ENCODE data around the gene ZCCHC9.

The ZCCHC9 gene

GRCh38 chr5:81310402-81311063 lies 9.1 kb downstream of the ZCCHC9 start:
- Mint-ChIP-seq H3K4me3 (no peak overlapping the region), H3K4me1 (no peaks in the 10 kb centered on the region), H3K9me3 (no peaks in the 10 kb centered on the region), H3K27ac (no peak overlapping the region), H3K36me3 (ENCODE audit: low read depth) (peaks cover 41% of the 10 kb centered on the region), H3K27me3 (ENCODE audit: low read depth) (no peaks in the 10 kb centered on the region)
- TF ChIP-seq CTCF (IDR thresholded peaks at IDR 0.05; ENCODE audit: unreplicated experiment in 3 of 3) = no peak

GRCh38 chr5:81313278-81313677 lies 11.9 kb downstream of the ZCCHC9 start:
- Mint-ChIP-seq H3K4me3 (no peak overlapping the region), H3K27ac (no peak overlapping the region), H3K36me3 (ENCODE audit: low read depth) (peaks cover 41% of the 10 kb centered on the region), H3K27me3 (ENCODE audit: low read depth) (peaks cover 4% of the 10 kb centered on the region), H3K9me3 (peaks cover 3% of the 10 kb centered on the region), H3K4me1 (no peaks in the 10 kb centered on the region)
- TF ChIP-seq CTCF (IDR thresholded peaks at IDR 0.05; ENCODE audit: unreplicated experiment in 3 of 3) = no peak

GRCh38 chr5:81313686-81314085 lies 12.3 kb downstream of the ZCCHC9 start:
- Mint-ChIP-seq H3K27ac (no peak overlapping the region), H3K4me3 (no peak overlapping the region), H3K9me3 (peaks cover 3% of the 10 kb centered on the region), H3K36me3 (ENCODE audit: low read depth) (peaks cover 41% of the 10 kb centered on the region), H3K4me1 (no peaks in the 10 kb centered on the region), H3K27me3 (ENCODE audit: low read depth) (peaks cover 4% of the 10 kb centered on the region)
- TF ChIP-seq CTCF (IDR thresholded peaks at IDR 0.05; ENCODE audit: unreplicated experiment in 3 of 3) = no peak

GRCh38 chr5:81314581-81314980 lies 13.2 kb downstream of the ZCCHC9 start:
- Mint-ChIP-seq H3K4me1 (no peaks in the 10 kb centered on the region), H3K36me3 (ENCODE audit: low read depth) (peaks cover 32% of the 10 kb centered on the region), H3K27ac (no peak overlapping the region), H3K4me3 (no peak overlapping the region), H3K27me3 (ENCODE audit: low read depth) (peaks cover 4% of the 10 kb centered on the region), H3K9me3 (peaks cover 3% of the 10 kb centered on the region)
- no peak for TF ChIP-seq CTCF (IDR thresholded peaks at IDR 0.05; ENCODE audit: unreplicated experiment in 3 of 3)

- Mint-ChIP-seq H3K9me3 (peaks cover 3% of the 10 kb centered on the region), H3K36me3 (ENCODE audit: low read depth) (peaks cover 27% of the 10 kb centered on the region), H3K4me1 (no peaks in the 10 kb centered on the region), H3K27ac (no peak overlapping the region), H3K27me3 (ENCODE audit: low read depth) (peaks cover 4% of the 10 kb centered on the region), H3K4me3 (no peak overlapping the region)
- TF ChIP-seq CTCF (IDR thresholded peaks at IDR 0.05; ENCODE audit: unreplicated experiment in 3 of 3) = no peak
Measured at GRCh38 chr5:81315336-81315735, 13.9 kb downstream of the ZCCHC9 start.

GRCh38 chr5:81315830-81316229 lies 14.4 kb downstream of the ZCCHC9 start:
- peaks cover 4% of the 10 kb centered on the region for H3K27me3 Mint-ChIP-seq (ENCODE audit: low read depth)
- TF ChIP-seq CTCF (IDR thresholded peaks at IDR 0.05; ENCODE audit: unreplicated experiment in 3 of 3) = no peak
- no peak overlapping the region for H3K4me3 Mint-ChIP-seq
- no peaks in the 10 kb centered on the region for H3K4me1 Mint-ChIP-seq
- H3K9me3 Mint-ChIP-seq = peaks cover 3% of the 10 kb centered on the region
- H3K36me3 Mint-ChIP-seq (ENCODE audit: low read depth) = peaks cover 24% of the 10 kb centered on the region
- H3K27ac Mint-ChIP-seq = no peak overlapping the region
